Activated naive CD4-positive, alpha-beta T cell treated with anti-CD3 and anti-CD28 coated beads, Interleukin-2, amount 50 U/mL, for 16 hours (primary cell): Measurements from ENCODE around the gene SPRYD4.
"Not testable (repeated sequence)": the region's sequence is repeated elsewhere in the genome, so short reads cannot be mapped to it uniquely, and the experiment has no call there.

ENCODE experiments used
- DNase-seq: peaks from one replicate; pipeline ENCODE4 v3.0.0-alpha.2; 2020

The SPRYD4 gene

GRCh38 chr12:56477521-56478225 lies 9.3 kb downstream of the SPRYD4 start:
- no peak for DNase-seq

GRCh38 chr12:56479625-56480024 lies 11.2 kb downstream of the SPRYD4 start:
- no peak for DNase-seq

GRCh38 chr12:56484566-56484965 lies 16.2 kb downstream of the SPRYD4 start:
- no peak for DNase-seq

GRCh38 chr12:56486694-56487093 lies 18.3 kb downstream of the SPRYD4 start:
- DNase-seq: no peak

DNA sequence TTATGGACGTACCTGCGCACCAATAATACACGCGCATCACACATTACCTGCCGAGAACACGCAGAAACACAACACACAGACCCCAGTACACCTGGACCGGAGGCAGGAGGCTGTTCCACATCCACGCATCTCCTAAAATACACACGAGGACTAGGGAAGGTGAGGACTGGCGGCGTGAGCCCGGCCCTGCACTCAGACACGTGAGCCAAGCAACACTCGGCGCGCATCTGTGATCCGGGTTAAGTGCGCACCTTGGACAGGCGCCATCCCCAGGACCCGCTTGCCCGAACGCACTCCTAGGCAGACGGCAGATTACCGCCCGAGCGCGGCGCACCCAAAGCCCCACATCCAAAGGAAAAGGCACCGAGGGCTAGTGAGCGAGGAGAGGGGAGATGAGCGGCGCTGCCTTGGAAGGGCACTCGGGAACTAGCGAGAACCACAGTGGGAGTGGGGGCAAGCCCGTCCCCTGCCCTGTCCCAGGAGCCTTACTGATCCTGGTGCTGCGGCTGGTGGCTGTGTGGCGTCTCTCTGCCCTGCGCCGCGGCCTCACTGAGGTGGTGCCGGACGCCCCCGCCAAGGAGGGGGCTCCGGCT lies 19.2 kb downstream of the SPRYD4 start:
- peak; percentile 31 for DNase-seq

DNA sequence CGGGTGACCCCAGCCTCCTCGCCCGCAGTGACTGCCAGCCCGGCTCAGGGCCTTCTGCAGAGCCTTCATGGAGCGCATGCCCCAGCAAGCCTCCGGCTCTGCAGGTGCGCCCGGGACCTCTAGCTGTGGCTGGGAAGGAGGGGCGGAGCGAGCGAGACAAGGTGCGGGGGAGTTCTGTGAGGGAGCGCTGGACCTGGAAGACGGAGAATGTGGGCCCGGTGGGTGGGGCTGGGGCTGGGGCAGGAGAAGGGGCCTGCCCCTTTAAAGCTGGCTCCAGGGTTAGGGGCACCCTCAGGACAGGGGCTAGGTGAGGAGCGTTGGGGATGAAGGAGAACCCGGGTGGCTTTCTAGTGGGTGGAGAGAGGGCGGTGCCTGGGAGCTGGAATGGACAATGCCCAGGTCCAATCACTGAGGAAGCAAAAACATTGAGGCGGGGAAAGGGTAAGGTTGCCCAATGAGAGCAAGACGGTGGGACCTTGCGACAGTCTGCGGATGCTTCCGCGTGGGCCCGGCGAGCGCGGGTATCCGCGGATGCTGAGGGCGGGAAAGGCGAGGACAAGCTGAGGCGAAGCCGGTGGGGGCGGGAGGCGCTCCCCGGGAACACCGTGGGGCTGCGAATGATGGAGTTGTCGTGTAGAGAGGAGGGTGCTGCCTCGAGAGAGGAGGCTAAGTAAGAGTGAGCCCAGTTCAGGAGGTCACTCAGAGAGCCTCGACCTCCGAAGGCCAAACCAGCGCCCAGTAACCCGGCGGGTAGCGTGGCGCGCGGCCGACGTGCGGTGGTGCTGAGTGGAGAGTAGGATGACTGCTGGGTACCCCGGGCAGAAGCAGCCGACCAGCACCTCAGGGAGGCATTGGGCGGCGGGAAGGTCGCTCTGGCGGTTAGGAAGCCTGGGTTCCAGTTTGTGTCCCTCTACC lies 19.9 kb downstream of the SPRYD4 start, which contains the start of gene GLS2:
TSS of gene GLS2 (minus strand) at position 121 of the 915 bp plus-strand sequence. CDS start at position 78, 43 bp downstream.
- DNase-seq: peak; percentile 75

- no peak for DNase-seq
Observed at GRCh38 chr12:56490360-56490759, 22.0 kb downstream of the SPRYD4 start.

DNA sequence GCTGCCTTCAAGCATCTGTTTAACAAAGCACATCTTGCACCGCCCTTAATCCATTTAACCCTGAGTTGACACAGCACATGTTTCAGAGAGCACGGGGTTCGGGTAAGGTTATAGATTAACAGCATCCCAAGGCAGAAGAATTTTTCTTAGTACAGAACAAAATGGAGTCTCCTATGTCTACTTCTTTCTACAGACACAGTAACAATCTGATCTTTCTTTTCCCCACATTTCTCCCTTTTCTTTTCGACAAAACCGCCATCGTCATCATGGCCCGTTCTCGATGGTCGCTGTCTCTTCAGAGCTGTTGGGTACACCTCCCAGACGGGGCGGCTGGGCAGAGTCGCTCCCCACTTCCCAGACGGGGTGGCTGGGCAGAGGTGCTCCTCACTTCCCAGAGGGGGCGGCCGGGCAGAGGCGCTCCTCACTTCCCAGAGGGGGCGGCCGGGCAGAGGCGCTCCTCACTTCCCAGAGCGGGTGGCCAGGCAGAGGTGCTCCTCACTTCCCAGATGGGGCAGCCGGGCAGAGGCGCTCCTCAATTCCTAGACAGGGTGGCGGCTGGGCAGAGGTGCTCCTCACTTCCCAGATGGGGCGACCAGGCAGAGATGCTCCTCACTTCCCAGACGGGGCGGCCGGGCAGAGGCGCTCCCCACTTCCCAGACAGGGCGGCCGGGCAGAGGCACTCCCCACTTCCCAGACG lies 25.2 kb downstream of the SPRYD4 start:
- DNase-seq: not testable (repeated sequence)

GRCh38 chr12:56494106-56494415 lies 25.7 kb downstream of the SPRYD4 start:
- not testable (repeated sequence) for DNase-seq

- DNase-seq: not testable (repeated sequence)
Observed at GRCh38 chr12:56494481-56494880, 26.1 kb downstream of the SPRYD4 start.

- peak; percentile 59 for DNase-seq
Observed at GRCh38 chr12:56496704-56497103, 28.3 kb downstream of the SPRYD4 start.

- DNase-seq: not testable (repeated sequence)
Observed at GRCh38 chr12:56498126-56498902, 29.9 kb downstream of the SPRYD4 start.

DNA sequence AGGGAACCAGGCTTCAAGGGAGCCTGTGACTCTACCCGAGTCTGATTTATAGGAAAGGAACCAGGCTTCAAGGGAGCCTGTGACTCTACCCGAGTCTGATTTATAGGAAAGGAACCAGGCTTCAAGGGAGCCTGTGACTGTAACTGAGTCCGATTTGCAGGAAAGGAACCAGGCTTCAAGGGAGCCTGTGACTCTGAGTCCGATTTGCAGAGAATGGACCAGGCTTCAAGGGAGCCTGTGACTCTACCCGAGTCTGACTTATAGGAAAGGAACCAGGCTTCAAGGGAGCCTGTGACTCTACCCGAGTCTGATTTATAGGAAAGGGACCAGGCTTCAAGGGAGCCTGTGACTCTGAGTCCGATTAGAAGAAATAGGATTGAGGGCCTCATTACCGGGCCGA lies 31.1 kb downstream of the SPRYD4 start:
- DNase-seq: not testable (repeated sequence)

GRCh38 chr12:56499879-56500278 lies 31.5 kb downstream of the SPRYD4 start:
- not testable (repeated sequence) for DNase-seq

- no peak for DNase-seq
Observed at GRCh38 chr12:56510786-56511185, 42.4 kb downstream of the SPRYD4 start.

DNA sequence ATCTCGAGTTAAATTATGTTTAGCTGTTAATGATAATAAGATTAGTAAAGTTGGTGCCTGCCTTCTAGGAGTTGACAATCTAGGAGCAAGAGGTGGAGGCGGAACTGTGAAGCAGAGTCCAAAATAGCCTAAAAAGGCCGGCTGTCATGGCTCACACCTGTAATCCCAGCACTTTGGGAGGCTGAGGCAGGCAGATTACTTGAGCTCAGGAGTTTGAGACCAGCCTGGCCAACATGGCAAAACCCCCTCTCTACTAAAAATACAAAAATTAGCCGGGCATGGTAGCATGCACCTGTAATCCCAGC lies 45.6 kb downstream of the SPRYD4 start:
- not testable (repeated sequence) for DNase-seq

GRCh38 chr12:56517854-56518253 lies 49.5 kb downstream of the SPRYD4 start:
- DNase-seq: no peak

- no peak for DNase-seq
Observed at GRCh38 chr12:56518570-56518969, 50.2 kb downstream of the SPRYD4 start.

DNA sequence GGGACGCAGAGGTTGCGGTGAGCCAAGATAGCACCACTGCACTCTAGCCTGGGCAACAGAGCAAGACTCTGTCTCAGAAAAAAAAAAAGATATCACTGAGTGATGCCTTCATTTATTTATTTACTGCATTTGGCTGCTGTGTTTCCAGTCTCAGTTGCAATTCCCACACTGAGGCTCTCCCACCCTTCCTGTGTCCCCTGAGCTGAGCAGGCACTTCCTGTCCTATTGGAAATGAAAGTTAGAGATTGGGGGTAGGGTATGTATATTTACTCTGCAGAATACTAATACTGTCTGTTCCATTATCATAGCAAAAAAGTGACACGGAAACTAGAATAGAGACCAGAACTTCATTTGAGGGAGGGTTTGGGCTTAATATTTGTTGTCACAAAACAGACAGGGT lies 51.7 kb downstream of the SPRYD4 start:
- DNase-seq: no peak

DNA sequence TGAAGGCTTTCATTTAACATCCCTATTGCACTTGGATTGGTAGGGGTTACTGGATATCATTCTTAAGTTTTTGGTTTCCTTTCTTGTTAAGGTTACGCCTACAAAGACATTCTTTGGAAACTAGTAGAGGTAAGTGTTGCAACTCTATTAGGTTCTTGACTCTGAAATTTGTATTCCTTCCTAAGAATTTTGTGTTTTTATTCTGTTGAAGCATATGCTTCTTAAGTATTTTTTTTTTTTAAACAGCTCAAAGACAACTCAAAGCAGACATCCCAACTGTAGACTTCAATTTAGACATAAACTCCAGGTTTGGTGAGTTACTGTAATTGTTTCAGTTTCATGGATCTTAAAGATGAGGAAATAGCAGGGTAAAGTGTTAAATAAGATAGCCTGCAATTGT lies 52.1 kb downstream of the SPRYD4 start:
- no peak for DNase-seq

- DNase-seq: no peak
Observed at GRCh38 chr12:56521209-56521589, 52.8 kb downstream of the SPRYD4 start.

GRCh38 chr12:56521590-56522371 lies 53.4 kb downstream of the SPRYD4 start, which contains the start of gene RBMS2:
RBMS2 (plus strand) TSS chr12:56521820; CDS start chr12:56522024, 204 bp downstream.
- peak; percentile 34 for DNase-seq
